Brain microvascular endothelial cell (primary cell): Measurements from ENCODE around the gene CAPN5.

Source experiments
- DNase-seq: peaks from one replicate; pipeline ENCODE4 v3.0.0-alpha.2; 2020
- H3K27ac ChIP-seq: fragments of 250-450 bp; sonication (Bioruptor Pico); 2 replicates; pipeline ENCODE4 v1.5.1; 2020; ENCODE audit warnings: mild to moderate bottlenecking, moderate library complexity
- H3K27me3 ChIP-seq: fragments of 250-450 bp; sonication (Bioruptor Pico); replicated peaks from 2 replicates; pipeline ENCODE4 v1.5.1; 2020; ENCODE audit warnings: mild to moderate bottlenecking
- H3K36me3 ChIP-seq: fragments of 250-450 bp; sonication (Bioruptor Pico); replicated peaks from 2 replicates; pipeline ENCODE4 v1.5.1; 2020; ENCODE audit warnings: mild to moderate bottlenecking
- H3K4me3 ChIP-seq: 2 replicates; pipeline ENCODE4 v1.5.1; 2011; ENCODE audit warnings: low read depth, mild to moderate bottlenecking, control low read depth, low read length, moderate library complexity
- in situ Hi-C: cut with HindIII; loops from 2 replicates; pipeline ENCODE4 v1.10.0; 2017; ENCODE audit warnings: low sequenced_read_pairs, low pct_ligation_motif_present
- TF ChIP-seq, protein P1 (sequence below): IDR thresholded peaks from 2 replicates; pipeline ENCODE4 v1.5.1; 2011; ENCODE audit warnings: low read depth, mild to moderate bottlenecking, moderate library complexity, low read length, control low read depth, inconsistent platforms; ENCODE audit errors: missing control alignments

The CAPN5 gene

DNA sequence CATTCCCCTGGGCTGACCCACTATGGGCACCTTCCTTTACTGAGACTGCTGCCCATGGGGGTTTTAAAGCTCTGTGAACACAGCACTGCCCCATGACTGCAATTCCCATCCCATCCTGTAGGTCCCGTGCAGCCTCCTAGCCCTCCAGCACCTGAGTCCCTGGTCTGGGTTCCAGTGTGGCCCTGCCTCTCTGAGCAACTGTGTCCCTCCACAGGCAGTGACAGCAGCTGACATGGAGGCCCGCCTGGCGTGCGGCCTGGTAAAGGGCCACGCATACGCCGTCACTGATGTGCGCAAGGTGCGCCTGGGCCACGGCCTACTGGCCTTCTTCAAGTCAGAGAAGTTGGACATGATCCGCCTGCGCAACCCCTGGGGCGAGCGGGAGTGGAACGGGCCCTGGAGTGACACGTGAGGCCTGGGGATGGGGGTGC, 48.4 kb downstream of the CAPN5 start:
- in situ Hi-C loops, result no loop called here
- TF ChIP-seq, protein P1, sequence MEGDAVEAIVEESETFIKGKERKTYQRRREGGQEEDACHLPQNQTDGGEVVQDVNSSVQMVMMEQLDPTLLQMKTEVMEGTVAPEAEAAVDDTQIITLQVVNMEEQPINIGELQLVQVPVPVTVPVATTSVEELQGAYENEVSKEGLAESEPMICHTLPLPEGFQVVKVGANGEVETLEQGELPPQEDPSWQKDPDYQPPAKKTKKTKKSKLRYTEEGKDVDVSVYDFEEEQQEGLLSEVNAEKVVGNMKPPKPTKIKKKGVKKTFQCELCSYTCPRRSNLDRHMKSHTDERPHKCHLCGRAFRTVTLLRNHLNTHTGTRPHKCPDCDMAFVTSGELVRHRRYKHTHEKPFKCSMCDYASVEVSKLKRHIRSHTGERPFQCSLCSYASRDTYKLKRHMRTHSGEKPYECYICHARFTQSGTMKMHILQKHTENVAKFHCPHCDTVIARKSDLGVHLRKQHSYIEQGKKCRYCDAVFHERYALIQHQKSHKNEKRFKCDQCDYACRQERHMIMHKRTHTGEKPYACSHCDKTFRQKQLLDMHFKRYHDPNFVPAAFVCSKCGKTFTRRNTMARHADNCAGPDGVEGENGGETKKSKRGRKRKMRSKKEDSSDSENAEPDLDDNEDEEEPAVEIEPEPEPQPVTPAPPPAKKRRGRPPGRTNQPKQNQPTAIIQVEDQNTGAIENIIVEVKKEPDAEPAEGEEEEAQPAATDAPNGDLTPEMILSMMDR, result peak; percentile 61
- DNase-seq, result no peak
- no peaks in the 10 kb centered on the region for H3K27me3 ChIP-seq
- H3K27ac ChIP-seq, result no peak overlapping the region
- H3K36me3 ChIP-seq, result peaks cover 2% of the 10 kb centered on the region
- H3K4me3 ChIP-seq, result no peak overlapping the region

GRCh38 chr11:77115956-77116355, 49.2 kb downstream of the CAPN5 start:
- Histone ChIP-seq H3K36me3 (peaks cover 5% of the 10 kb centered on the region), H3K4me3 (no peak overlapping the region), H3K27me3 (no peaks in the 10 kb centered on the region), H3K27ac (no peak overlapping the region)
- no peak for DNase-seq
- in situ Hi-C loops, result no loop called here
- TF ChIP-seq, protein P1, result no peak

DNA sequence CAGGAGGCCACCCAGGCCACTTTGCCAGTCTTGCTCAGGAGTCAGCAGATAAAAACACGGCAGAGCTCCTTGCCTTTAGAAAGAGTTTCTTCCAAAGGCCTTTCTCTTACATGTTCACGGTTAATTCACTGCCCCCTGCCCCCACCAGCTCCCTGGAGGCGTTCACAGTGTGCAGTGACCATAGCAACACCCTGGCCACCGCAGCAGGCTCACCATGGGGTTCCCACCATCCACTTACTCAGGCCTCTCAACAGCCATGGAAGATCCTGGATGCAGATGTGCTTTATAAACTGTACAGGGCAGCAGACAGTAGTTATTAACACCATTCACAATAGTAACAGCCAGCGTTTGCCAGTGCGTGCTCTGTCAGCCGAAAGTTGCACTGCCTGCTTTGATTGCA, 50.7 kb downstream of the CAPN5 start:
- no peak overlapping the region for H3K27ac ChIP-seq

DNA sequence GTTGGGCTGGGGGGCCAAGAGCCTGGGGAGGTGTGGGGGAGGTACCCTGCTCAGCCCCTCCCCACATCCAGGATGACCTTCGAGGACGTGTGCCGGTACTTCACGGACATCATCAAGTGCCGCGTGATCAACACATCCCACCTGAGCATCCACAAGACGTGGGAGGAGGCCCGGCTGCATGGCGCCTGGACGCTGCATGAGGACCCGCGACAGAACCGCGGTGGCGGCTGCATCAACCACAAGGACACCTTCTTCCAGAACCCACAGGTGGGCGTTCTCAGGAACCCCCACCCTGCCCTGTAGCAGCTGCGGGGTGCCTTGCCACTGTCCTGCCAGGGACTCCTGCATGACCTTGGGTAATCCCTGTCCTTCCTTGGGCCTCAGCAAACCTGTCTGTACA, 51.3 kb downstream of the CAPN5 start:
- Histone ChIP-seq H3K4me3 (no peak overlapping the region), H3K27ac (no peak overlapping the region), H3K27me3 (no peaks in the 10 kb centered on the region), H3K36me3 (peaks cover 11% of the 10 kb centered on the region)
- in situ Hi-C loops, result no loop called here
- TF ChIP-seq, protein P1, result no peak
- no peak for DNase-seq

More for the DNA sequence above, 50.7 kb downstream of the CAPN5 start:
- Histone ChIP-seq H3K27me3 (no peaks in the 10 kb centered on the region), H3K36me3 (peaks cover 6% of the 10 kb centered on the region), H3K4me3 (no peak overlapping the region)
- in situ Hi-C loops, result no loop called here
- TF ChIP-seq, protein P1, result no peak
- no peak for DNase-seq

- Histone ChIP-seq H3K27me3 (no peaks in the 10 kb centered on the region), H3K27ac (no peak overlapping the region), H3K36me3 (peaks cover 11% of the 10 kb centered on the region), H3K4me3 (no peak overlapping the region)
- in situ Hi-C loops, result no loop called here
- TF ChIP-seq, protein P1, result no peak
- DNase-seq, result no peak
These were observed 52.2 kb downstream of the CAPN5 start for GRCh38 chr11:77118971-77119370.

GRCh38 chr11:77119531-77119936, 52.8 kb downstream of the CAPN5 start:
- H3K27ac ChIP-seq, result no peak overlapping the region
- no peak overlapping the region for H3K4me3 ChIP-seq
- H3K27me3 ChIP-seq, result no peaks in the 10 kb centered on the region
- peaks cover 11% of the 10 kb centered on the region for H3K36me3 ChIP-seq
- DNase-seq, result no peak
- in situ Hi-C loops, result no loop called here
- TF ChIP-seq, protein P1, result no peak
